H1 (cell line): ENCODE data around the gene CDK4.

Source experiments
- CREB1 ChIP-seq: IDR thresholded peaks from 2 replicates; pipeline ENCODE4 v1.6.1; 2012; ENCODE audit warnings: inconsistent platforms
- EP300 ChIP-seq, 2 experiments: IDR thresholded peaks; 1 replicate in 1 of 2; 2 replicates in 1 of 2; pipeline ENCODE4 v1.6.1; 2011 to 2012; ENCODE audit warnings: low read depth in 2 of 2, low read length in 2 of 2, mild to moderate bottlenecking in 2 of 2, borderline replicate concordance in 1 of 2, inconsistent platforms in 1 of 2, moderate library complexity in 1 of 2
- GABPA ChIP-seq: IDR thresholded peaks from 2 replicates; pipeline ENCODE4 v1.6.1; 2011; ENCODE audit warnings: mild to moderate bottlenecking, low read length, moderate library complexity, borderline replicate concordance; ENCODE audit not compliant: insufficient read depth
- JUN ChIP-seq: IDR thresholded peaks from 2 replicates; pipeline ENCODE4 v1.6.1; 2011; ENCODE audit warnings: low read depth, mild to moderate bottlenecking, improper control_type of control experiment, low read length
- POLR2A ChIP-seq, 2 experiments: IDR thresholded peaks; 1 replicate in 1 of 2; 2 replicates in 1 of 2; pipeline ENCODE4 v1.6.1; 2011; ENCODE audit warnings: low read depth in 2 of 2, low read length in 2 of 2, mild to moderate bottlenecking in 2 of 2; ENCODE audit errors: control extremely low read depth in 1 of 2
- POLR2AphosphoS5 ChIP-seq: IDR thresholded peaks from 2 replicates; pipeline ENCODE4 v1.6.1; 2011; ENCODE audit warnings: low read depth, low read length
- SIN3A ChIP-seq, 2 experiments: IDR thresholded peaks in 1 of 2; conservative IDR thresholded peaks in 1 of 2; 2 replicates each; pipeline ENCODE4 v1.6.1; 2011 to 2012; ENCODE audit warnings: low read length in 2 of 2, improper control_type of control experiment in 1 of 2, low read depth in 1 of 2, mild to moderate bottlenecking in 1 of 2
- TAF1 ChIP-seq: IDR thresholded peaks from 2 replicates; pipeline ENCODE4 v1.6.1; 2011; ENCODE audit warnings: mild to moderate bottlenecking, low read depth, low read length
- TCF12 ChIP-seq: IDR thresholded peaks from 2 replicates; pipeline ENCODE4 v1.6.1; 2011; ENCODE audit warnings: low read depth, mild to moderate bottlenecking, low read length
- TEAD4 ChIP-seq: IDR thresholded peaks from 2 replicates; pipeline ENCODE4 v1.6.1; 2012; ENCODE audit warnings: low read depth, low read length, inconsistent platforms, mixed read lengths
- TF ChIP-seq, protein P1 (sequence below), 3 experiments: IDR thresholded peaks; 1 replicate in 2 of 3; 2 replicates in 1 of 3; pipeline versions ENCODE4 v1.5.1 to v1.6.1; 2011; ENCODE audit warnings: low read length in 3 of 3, mild to moderate bottlenecking in 3 of 3, inconsistent platforms in 2 of 3, low read depth in 1 of 3, moderate library complexity in 1 of 3; ENCODE audit not compliant: insufficient read depth in 1 of 3; ENCODE audit errors: control extremely low read depth in 1 of 3
- TF ChIP-seq, protein P2 (sequence below): IDR thresholded peaks from 2 replicates; pipeline ENCODE4 v1.6.1; 2012; ENCODE audit warnings: inconsistent platforms
- TF ChIP-seq, protein P3 (sequence below): IDR thresholded peaks from 2 replicates; pipeline ENCODE4 v1.6.1; 2012; ENCODE audit warnings: inconsistent platforms

DNA sequence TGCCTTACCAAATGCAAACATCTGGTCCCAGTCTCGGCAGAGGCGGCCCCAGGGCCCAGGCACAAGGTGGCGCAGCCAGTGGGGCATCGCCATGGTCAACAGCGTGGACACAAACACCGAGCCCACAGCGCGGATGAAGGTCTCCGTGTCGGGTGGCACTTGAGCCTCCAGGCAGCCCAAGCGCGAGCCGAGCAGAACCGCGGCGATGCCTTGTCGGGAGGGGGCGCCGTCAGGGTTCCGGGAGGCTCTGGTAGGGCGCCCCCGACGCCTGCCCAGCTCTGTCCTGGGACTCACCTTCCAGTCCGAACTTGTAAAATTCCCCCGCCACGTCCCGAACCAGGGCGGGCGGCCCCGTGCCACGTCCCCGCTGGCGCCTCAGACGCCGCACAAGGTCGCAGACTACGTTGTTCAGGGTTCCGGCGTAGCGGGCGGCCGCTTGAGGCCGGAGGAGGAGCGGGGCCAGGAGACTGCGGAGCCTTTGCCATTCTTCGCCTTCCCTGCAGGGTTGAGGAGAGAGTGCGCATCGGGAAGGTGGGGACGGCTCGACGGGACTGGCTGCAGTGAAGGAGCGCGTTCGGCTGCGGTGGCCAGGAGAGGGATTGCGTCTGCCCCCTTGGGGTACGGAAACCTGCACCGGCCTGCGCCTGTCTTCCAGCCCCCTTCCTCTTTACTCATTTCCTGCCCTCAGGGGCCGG, 13.0 kb upstream of the CDK4 start:
- TF ChIP-seq, protein P1, sequence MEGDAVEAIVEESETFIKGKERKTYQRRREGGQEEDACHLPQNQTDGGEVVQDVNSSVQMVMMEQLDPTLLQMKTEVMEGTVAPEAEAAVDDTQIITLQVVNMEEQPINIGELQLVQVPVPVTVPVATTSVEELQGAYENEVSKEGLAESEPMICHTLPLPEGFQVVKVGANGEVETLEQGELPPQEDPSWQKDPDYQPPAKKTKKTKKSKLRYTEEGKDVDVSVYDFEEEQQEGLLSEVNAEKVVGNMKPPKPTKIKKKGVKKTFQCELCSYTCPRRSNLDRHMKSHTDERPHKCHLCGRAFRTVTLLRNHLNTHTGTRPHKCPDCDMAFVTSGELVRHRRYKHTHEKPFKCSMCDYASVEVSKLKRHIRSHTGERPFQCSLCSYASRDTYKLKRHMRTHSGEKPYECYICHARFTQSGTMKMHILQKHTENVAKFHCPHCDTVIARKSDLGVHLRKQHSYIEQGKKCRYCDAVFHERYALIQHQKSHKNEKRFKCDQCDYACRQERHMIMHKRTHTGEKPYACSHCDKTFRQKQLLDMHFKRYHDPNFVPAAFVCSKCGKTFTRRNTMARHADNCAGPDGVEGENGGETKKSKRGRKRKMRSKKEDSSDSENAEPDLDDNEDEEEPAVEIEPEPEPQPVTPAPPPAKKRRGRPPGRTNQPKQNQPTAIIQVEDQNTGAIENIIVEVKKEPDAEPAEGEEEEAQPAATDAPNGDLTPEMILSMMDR (IDR thresholded peaks at IDR 0.05; ENCODE audit: control extremely low read depth in 1 of 3, insufficient read depth in 1 of 3, low read depth in 1 of 3, low read length in 3 of 3) = peak in 2 of 3 experiments; percentile 41 to 61; a peak in 3 of 4 replicates
- TF ChIP-seq EP300 (IDR thresholded peaks at IDR 0.05; ENCODE audit: borderline replicate concordance in 1 of 2, low read depth in 2 of 2, low read length in 2 of 2) (no peak), JUN (no peak), TAF1 (peak; percentile 64), POLR2AphosphoS5 (peak; percentile 70), TCF12 (no peak), SIN3A (conservative IDR thresholded peaks at IDR 0.05 in 1 of 2, IDR thresholded peaks at IDR 0.05 in 1 of 2; ENCODE audit: low read depth in 1 of 2, low read length in 2 of 2) (peak in 1 of 2 experiments; percentile 63; a peak in 2 of 4 replicates), TEAD4 (0 out of 2 replicates have a peak, but pooled peaks have one; percentile 16), CREB1 (0 out of 2 replicates have a peak, but pooled peaks have one; percentile 25), POLR2A (IDR thresholded peaks at IDR 0.05; ENCODE audit: control extremely low read depth in 1 of 2, low read depth in 2 of 2, low read length in 2 of 2) (no peak; a peak in 1 of 3 replicates), GABPA (peak; percentile 47; the same call in 1 of the 2 replicates)
- TF ChIP-seq, protein P2, sequence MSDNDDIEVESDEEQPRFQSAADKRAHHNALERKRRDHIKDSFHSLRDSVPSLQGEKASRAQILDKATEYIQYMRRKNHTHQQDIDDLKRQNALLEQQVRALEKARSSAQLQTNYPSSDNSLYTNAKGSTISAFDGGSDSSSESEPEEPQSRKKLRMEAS = peak; percentile 62; the same call in 1 of the 2 replicates
- TF ChIP-seq, protein P3, sequence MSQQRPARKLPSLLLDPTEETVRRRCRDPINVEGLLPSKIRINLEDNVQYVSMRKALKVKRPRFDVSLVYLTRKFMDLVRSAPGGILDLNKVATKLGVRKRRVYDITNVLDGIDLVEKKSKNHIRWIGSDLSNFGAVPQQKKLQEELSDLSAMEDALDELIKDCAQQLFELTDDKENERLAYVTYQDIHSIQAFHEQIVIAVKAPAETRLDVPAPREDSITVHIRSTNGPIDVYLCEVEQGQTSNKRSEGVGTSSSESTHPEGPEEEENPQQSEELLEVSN = no peak; the same call in 1 of the 2 replicates
